NCI-H82 (cell line): Measurements from ENCODE around the gene SPIN2B.
"Not testable (repeated sequence)": the region's sequence is repeated elsewhere in the genome, so short reads cannot be mapped to it uniquely, and the experiment has no call there.

Experiments used
- DNase-seq: peaks from one replicate; lab custom pipeline; 2025; lab: John Stamatoyannopoulos, UW

Gene SPIN2B

DNA sequence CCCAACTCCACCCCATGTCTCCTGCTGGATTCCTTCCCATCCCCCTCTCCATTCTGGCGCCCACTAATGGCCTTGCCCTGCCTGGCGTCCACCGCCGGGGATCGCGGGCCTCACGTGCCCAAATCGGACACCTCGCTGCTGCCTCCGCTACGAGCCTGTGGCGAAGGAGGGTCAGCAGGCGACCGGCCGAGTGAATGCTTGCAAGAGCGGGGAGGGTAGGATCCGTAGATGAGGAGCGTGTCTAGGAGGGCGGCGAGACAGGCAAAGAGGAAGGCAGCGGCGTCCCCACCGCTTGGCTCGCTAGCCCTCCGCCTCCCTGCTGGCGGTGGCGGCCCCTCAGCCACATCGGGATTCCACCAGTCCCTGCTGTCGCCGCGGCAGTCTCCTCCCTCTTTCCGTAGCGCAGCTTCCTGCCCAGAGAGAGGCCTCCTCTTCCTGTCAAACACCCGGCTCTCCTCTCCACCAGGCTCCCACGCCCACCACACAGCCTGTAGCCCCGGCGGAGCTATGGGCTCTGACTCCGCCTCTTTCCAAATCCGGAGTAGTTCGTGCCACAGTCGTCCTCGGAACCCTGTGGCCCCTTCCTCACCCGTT lies at the start of gene SPIN2B:
TSS of gene SPIN2B (minus strand) at position 387 of the 594 bp plus-strand sequence.
- peak; percentile 97 for DNase-seq

DNA sequence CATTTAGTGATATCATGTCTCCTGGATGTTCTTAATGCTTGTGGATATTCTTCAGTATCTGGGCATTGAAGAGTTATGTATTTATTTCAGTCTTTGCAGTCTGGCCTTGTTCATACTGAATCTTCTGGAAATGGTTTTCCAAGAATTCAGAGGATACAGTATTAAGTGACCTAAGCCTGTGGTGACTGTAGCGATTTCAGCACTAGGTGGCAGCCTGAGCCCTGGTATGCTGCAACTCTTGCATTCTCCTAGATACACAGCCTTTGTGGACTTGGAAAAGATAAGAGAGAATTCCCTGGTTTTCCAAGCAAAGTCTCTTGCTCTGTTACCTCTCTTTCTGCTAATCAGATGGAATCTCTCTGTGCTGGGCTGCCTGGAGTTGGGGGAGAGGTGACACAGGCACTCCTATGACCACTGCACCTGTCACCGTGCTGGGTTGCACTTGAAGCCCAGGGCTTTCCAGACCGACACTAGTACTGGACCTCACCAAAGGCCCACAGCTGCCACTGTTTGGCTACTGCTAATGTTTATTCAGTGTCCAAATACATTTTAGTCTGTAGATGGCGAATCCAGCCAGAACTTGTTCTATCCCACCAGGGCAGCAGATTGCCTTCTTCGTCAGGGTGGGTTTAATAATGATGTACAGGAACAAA lies 35.2 kb upstream of the SPIN2B start:
- DNase-seq: peak; percentile 13

DNA sequence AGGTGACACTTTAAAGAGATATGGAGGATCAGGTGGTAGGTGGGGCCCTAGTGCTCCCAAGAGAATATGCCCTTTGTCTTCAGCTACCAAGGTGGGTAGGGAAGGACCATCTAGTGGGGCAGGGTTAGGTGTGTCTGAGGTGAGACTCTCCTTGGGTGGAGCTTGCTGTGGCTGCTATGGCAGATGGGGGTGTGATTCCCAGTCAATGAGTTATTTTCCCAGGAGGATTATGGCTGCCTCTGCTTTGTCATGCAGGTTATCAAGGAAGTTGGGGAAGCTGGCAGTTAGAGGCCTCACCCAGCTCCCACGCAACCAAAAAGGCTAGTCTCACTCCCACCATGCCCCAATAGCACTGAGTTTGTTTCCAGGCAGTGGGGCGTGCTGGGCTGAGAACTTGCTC lies 33.8 kb upstream of the SPIN2B start:
- peak; percentile 3 for DNase-seq

DNA sequence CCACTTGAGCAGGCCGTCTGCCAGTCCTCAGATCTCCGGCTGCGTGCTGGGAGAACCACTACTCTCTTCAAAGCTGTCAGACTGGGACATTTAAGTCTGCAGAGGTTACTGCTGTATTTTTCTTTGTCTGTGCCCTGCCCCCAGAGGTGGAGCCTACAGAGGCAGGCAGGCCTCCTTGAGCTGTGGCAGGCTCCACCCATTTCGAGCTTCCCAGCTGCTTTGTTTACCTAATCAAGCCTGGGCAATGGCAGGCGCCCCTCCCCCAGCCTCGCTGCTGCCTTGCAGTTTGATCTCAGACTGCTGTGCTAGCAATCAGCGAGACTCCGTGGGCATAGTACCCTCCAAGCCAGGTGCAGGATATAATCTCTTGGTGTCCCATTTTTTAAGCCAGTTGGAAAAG lies 30.9 kb upstream of the SPIN2B start:
- DNase-seq: not testable (repeated sequence)

DNA sequence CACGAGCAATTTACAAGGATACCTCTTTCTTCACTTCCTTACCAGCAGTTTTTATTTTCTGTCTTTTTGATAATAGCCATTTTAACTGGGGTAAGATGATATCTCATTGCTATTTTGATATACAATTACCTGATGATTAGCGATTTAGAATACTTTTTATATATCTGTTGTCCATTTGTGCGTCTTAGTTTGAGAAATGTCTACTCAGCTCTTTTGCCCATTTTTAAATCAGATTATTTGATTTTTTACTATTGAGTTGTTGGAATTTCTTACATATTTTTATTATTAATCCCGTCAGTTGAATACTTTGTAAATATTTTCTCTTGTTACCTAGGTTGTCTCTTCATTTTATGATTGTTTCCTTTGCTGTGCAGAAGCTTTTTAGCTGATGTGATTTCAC lies 17.3 kb upstream of the SPIN2B start:
- DNase-seq: no peak

DNA sequence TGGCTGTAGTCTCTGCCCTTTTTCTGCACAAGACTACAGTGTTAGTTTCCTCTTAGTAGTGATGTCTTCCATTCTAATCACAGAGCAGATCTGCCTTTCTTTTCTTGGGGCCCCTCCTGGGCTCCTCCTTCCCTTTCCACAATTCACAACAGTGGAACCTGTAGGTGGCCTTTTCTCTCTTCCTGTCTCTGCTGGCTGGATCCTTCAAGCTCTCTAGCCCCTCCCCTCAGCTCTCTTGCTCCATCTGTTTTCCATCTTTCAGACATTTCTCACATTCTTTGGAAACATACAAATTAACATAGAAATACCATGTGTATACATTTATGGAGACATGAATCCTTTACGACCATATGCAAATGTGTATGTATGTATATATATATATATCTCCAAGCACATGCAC lies 16.2 kb upstream of the SPIN2B start:
- no peak for DNase-seq

DNA sequence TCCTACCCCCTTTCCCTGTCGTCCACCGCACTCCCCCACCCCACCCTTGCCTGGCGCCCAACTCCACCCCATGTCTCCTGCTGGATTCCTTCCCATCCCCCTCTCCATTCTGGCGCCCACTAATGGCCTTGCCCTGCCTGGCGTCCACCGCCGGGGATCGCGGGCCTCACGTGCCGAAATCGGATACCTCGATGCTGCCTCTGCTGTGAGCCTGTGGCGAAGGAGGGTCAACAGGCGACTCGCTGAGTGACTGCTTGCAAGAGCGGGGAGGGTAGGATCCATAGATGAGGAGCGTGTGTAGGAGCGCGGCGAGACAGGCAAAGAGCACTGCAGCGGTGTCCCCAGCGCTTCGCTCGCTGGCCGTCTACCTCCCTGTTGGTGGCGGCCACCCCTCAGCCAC lies 15.7 kb upstream of the SPIN2B start, which contains the start of gene SPIN2A:
TSS of gene SPIN2A (minus strand) at position 325 of the 400 bp plus-strand sequence. CDS start 800 bp downstream, outside the sequence.
- DNase-seq: not testable (repeated sequence)

DNA sequence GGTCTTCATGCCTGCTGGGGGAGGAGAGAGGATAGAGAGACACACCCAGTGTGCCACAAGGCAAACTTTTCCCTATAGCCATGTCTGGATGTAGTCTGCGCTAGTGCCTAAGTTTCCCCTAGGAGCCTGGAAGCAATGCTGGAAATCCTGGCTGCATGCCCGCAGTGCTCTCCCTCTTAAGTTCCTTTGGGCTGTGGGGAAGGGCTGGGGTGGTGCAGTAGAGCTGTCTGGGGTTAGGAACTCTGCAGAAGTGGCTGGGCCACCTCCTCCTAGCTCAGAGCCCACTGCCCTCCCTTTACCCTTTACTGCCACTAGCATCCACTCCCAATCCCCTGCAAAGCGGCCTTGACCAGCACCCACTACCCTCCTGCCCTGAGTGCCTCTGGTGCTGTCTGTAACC lies 15.2 kb upstream of the SPIN2B start:
- not testable (repeated sequence) for DNase-seq

DNA sequence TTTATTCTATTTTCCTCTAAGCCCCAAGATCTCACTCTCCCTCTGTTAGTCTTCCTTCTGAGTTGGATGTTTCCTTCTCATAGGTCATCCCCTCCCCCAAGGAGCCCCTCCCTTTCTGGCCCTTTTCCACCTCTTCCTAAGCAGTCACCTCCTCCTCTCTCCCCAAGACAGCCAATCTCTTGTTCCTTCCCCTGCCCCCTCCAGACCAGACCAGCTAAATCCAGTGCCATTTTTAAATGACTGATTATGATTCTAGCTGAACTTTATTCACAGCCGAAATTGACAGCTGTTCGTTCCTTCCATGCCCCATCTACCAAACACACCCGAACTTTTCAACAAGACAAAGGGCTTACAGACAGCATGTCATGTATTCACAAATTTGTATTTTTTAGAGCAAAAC lies 13.9 kb upstream of the SPIN2B start:
- DNase-seq: no peak

DNA sequence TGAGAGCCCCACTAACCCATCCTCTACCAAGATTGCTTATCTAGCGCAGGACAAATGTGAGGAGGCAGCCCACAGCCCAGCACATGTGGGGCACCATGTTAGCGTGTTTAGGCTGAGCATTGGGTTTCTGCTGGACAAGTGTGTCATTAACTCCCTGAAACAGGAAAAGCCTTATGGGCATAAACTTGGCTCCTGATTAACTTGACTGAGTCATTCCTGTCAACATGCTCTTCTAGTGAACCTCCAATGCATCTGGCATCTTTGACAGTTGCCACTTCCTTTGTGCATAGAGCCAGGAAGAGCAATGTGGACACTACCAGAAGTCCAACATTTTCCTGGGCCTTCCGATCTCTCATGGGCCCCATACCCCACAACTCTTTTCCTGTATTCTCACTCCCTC lies 13.4 kb upstream of the SPIN2B start:
- no peak for DNase-seq

DNA sequence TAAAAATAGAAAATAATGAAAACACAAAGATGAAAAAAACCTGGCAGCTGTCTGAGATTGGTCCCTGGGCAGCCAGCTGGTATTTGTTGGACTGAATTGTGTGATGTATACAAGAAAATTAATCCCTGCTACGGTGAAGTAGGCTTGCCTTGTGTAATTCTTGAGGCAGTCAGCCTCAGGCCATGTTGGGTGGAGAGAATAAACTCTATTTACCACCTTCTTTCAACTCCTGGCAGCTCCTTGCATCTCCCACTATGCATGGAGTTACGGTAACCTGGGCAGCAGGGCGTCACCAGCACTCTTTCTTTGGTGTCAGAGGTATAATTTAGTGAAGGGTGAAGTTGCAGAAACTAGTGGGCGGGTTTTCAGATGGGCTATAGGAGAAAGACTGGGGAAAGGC lies 12.4 kb upstream of the SPIN2B start:
- no peak for DNase-seq

DNA sequence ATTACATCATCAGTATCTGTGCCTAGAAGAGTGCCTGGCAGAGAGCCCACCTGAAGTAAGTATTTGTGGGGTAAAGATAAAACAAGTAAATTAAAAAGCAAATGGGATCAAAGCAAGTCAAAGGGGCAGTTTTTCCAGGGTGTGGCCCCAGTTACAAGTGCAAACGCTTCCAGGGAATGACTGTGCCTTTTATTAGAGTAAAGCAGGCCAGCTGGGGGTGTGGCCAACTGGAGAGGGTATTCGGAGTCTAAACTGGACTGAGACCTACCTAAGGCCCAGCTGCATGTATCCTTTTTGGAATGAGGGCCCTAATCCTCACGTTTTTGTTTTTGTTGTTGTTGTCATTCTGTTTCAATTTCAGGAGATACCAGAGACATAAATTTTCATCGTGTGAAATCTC lies 11.9 kb upstream of the SPIN2B start:
- DNase-seq: not testable (repeated sequence)

DNA sequence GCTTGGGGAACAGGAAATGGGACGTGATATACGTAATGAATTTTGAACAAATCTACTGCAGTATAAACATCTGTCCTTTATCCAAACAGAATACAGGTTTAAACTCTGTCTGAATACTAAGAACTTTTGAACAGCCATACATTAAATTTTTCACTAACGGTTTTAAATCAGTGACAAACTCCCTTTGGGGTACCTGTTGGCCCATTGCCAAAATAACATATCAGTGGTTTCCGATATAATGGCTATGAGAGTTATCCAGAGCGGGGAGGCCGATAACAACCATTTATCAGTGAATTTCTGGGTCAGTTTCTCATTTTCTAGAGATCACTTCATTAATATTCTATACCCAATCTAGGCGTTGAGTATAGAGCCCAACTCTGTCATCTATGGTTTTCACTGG lies 10.7 kb upstream of the SPIN2B start:
- no peak for DNase-seq

DNA sequence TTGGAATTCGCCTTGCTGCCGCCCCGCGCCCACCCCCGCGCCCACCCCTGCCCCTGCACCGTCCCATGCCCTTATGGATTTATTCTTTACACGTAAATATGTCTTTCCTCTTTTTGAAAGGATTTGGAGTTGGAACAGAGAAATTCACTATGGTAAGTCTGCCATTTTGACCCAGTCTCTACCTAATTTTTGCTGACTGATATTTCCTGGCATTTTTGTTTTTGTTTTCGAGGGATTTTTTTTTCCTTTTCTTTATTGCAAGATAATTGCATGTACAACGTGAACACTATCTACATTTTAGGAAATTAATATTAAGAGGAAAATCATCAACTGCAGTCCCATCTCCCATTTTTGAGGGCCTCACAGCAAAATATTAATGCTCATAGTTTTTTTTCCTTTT lies 468 bp upstream of the SPIN2B start:
- no peak for DNase-seq

DNA sequence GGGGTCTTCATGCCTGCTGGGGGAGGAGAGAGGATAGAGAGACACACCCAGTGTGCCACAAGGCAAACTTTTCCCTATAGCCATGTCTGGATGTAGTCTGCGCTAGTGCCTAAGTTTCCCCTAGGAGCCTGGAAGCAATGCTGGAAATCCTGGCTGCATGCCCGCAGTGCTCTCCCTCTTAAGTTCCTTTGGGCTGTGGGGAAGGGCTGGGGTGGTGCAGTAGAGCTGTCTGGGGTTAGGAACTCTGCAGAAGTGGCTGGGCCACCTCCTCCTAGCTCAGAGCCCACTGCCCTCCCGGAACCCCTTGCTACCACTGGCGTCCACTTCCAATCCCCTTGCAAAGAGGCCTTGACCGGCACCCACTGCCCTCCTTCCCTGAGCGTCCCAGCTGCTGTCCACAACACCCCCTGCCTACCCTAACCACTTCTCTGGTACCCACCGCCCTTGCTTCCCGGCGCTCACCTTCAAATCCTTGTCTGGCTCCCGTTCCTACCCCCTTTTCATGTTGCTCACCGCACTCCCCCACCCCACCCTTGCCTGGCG lies 658 bp downstream of the SPIN2B start:
- peak; percentile 50 for DNase-seq

DNA sequence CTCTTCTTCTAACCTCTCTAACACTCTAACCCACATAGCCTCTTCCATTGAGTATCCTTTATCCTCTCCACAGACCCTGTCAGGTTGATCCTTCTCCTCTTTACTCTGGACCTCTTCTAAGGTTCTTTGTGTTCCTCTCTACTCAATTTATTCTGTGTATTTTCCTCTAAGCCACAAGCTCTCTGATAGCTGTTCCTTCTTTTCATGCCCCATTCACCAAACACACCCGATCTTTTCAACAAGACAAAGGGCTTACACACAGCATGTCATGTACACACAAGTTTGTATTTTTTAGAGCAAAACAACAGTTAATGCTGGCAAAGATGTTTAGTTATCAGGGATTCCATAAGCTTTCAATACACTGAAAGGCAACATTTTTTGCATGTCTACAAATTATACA lies 1.9 kb downstream of the SPIN2B start:
- DNase-seq: no peak

DNA sequence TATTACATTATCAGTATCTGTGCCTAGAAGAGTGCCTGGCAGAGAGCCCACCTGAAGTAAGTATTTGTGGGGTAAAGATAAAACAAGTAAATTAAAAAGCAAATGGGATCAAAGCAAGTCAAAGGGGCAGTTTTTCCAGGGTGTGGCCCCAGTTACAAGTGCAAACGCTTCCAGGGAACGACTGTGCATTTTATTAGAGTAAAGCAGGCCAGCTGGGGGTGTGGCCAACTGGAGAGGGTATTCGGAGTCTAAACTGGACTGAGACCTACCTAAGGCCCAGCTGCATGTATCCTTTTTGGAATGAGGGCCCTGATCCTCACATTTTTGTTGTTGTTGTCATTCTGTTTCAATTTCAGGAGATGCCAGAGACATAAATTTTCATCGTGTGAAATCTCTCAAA lies 3.8 kb downstream of the SPIN2B start:
- not testable (repeated sequence) for DNase-seq

DNA sequence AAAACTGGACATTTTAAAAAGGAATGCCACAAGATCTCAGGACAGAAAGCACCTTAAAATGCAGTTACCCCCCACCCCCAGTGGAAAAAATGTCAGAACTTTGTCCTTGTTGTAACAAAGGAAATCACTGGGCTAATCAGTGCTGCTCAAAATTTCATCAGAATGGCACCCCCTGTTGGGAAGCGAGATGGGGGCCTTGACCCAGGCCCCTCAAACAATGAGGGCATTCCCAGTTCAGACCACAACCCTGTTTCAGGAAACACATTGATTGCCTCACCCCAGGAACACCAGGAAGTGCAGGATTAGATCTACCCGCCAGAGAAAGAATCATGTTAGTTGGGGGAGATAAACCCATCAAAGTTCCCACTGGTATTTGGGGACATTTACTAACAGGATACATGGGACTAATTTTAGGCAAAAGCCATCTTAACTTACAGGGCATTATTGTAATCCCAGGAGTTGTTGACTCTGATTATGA lies 16.4 kb downstream of the SPIN2B start:
- peak; percentile 3 for DNase-seq

DNA sequence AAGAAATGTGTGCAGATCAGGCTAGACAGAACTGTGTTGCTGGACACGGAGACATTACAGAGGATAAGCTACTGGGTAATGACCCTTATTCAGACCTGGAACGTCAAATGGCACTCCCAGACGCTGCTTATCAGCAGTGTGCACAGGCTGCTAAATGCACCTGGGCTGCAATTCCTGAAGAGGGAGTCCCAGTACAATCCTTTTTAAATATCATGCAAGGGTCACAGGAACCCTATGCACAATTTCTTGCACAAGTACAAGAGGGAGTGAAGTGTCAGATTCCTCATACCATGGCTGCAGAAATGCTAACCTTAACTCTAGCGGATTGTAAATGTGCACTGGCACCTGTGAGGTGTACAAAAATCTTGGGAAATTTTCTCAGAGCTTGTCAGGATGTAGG lies 16.9 kb downstream of the SPIN2B start:
- no peak for DNase-seq

DNA sequence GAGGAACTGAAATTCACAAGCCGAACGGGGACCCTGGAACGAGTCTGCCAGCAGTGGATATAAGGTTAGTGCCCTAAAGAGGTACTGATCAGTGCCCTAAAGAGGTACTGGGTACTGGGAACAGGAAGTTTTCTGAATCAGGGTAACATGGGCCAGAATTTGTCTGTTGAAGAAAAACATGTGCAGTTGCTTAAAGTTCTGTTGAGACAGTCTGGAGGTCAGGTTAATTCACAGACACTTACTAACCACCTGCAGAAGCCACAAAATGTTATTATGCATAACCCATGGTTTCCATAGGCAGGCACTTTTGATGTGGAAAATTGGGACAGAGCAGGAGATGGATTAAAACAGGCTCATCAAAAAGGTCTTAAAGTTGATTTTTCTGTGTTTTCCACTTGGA lies 17.9 kb downstream of the SPIN2B start:
- no peak for DNase-seq

DNA sequence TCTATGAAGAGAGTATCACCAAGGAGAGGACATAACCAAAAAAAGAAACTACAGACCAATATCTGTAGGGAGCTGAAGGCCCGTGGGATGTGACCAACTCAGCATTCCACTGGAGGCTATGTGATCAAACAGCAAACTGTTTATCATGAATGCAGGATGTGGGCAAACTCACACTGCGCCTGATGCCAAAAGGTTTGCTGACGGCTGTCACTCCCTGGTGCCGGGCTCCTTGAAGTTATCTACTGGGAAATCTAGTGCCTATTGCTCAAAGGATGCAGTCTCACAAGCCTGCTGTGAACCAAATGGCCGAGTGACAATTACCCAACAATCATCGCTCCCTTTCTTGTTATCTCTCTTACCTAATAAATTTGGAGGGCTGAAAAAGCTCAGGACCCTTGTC lies 18.4 kb downstream of the SPIN2B start:
- DNase-seq: not testable (repeated sequence)

DNA sequence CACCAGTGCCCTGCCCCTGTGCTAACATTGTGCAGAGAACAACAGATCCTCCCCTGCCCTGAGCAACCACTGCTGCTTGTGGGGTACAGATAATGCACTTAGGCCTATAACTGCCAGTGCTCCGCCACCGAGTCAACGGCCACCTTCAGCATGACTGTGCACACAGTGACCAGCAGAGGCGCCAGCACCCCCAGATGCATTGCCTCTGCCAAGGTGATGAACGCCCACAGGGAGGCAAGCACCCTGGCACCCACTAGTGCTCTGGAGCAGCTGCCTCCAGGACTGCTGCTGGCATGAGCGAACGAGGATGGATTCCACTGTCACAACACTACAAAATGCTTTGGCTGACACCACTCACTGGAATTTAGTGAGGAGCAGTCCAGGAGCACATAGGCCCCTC lies 38.2 kb downstream of the SPIN2B start:
- no peak for DNase-seq

DNA sequence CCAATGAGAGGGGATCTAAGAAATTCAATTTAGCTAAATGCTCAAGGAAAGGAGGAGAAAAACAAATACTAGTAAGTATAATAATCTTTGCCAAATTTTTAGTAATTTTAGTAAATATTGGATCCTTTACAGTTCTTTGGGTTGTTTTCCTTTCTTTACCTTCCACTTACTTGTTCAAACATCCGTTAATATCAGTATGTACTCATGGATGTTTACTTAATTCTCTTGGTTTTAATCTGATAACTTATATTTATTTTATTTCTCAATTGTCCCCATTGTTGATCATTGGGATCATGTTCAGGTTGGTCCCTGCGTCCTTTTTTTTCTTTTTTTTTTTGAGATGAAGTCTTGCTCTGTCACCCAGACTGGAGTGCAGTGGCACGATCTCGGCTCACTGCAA lies 46.9 kb downstream of the SPIN2B start:
- DNase-seq: no peak
